H1 (cell line): ENCODE data around the gene HOXB13. TPM values are rescaled to one million over a fixed set of nuclear protein-coding genes. Genes with fewer than 3 reads are reported as not detected.
A peak's percentile ranks its signal among the peaks of the same experiment; 100 is the strongest.

ENCODE experiments used
- EZH2 ChIP-seq: fragments of 200-600 bp; sonication (generic); IDR thresholded peaks from 2 replicates; pipeline ENCODE4 v1.7.1; 2012; ENCODE audit warnings: low read depth, mild to moderate bottlenecking, moderate library complexity, low read length, inconsistent platforms; ENCODE audit not compliant: severe bottlenecking
- FOSL1 ChIP-seq: IDR thresholded peaks from 2 replicates; pipeline ENCODE4 v1.6.1; 2011; ENCODE audit warnings: mild to moderate bottlenecking, low read depth, low read length, moderate library complexity; ENCODE audit not compliant: insufficient read depth
- JUN ChIP-seq: IDR thresholded peaks from 2 replicates; pipeline ENCODE4 v1.6.1; 2011; ENCODE audit warnings: low read depth, mild to moderate bottlenecking, improper control_type of control experiment, low read length
- SUZ12 ChIP-seq: fragments of 200-600 bp; sonication (generic); IDR thresholded peaks from 2 replicates; pipeline ENCODE4 v1.6.1; 2012; ENCODE audit warnings: mild to moderate bottlenecking, inconsistent platforms, low read length, moderate library complexity, mixed read lengths
- polyA plus RNA-seq, 7 experiments: library from polyadenylated mRNA; depleted of rRNA in 3 of 7; stranded (reverse) in 5 of 7; unstranded in 2 of 7; fragments of >200 nt in 5 of 7; fragments of 200-250 nt in 2 of 7; gene quantifications; 1 replicate in 5 of 7; 2 replicates in 1 of 7; 4 replicates in 1 of 7; pipeline versions ENCODE4 v1.2.1 to v1.2.3, GENCODE V29; 2011 to 2013; ENCODE audit warnings: missing spikeins in 2 of 7, mixed read lengths in 2 of 7
- total RNA-seq: library from RNA; stranded (reverse); fragmentation: NEBNext Ultra II Directional; extraction: Animal tissue kit (Norgen Biotek cat#: 25700); gene quantifications from 2 replicates; pipeline ENCODE4 v1.2.1, GENCODE V29; 2021
- TF ChIP-seq, protein P1 (sequence below): IDR thresholded peaks from 2 replicates; pipeline ENCODE4 v1.6.1; 2011; ENCODE audit warnings: low read length, improper control_type of control experiment

The HOXB13 gene
- total and polyA plus RNA-seq, 2 of the 8 experiments (the other 6 are each of a cell fraction or from before 2014, with no cell fraction given) = not detected

DNA sequence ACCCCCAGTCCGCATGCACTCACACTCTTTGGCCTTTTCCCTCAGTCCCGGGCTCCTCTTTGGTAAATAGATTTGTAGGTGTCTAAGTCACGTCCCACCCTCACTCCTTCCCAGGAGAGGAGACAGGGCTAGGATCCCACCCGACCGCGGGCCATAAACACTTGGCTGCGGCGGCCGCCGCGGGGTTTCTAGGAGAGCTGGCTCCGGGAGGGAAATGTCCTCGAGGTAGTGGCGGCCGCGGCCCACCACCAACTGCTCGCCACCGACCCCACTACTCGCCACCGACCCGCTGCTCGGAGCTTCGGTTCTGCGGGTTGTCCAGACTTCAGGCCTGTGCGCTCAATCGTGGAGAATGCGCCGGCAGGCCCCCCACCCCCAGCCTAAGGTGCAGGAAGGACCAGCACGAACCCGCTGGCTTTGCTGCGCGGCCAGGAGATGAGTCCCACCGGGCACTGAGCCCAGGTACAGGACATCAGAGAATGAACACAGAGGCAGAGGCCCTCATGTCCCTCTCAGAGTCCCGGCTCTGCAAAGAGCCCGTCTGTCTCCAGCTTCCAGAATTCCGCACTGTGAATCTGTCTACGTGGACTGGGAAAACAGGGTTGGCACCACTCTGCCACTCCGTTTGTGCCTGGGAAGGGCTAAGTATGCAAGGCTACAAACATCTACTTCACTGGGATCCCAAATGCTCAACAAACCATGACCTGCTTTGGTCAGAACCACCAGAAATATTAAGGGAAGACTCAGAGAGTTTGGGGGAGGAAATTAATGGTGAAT lies 3.1 kb downstream of the HOXB13 start (continued):
- TF ChIP-seq, protein P1, sequence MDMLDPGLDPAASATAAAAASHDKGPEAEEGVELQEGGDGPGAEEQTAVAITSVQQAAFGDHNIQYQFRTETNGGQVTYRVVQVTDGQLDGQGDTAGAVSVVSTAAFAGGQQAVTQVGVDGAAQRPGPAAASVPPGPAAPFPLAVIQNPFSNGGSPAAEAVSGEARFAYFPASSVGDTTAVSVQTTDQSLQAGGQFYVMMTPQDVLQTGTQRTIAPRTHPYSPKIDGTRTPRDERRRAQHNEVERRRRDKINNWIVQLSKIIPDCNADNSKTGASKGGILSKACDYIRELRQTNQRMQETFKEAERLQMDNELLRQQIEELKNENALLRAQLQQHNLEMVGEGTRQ = no peak
- TF ChIP-seq JUN (no peak), SUZ12 (peak; percentile 94), FOSL1 (no peak), EZH2 (peak; percentile 98)
- TF ChIP-seq, all 59 proteins: peak for 3
